ENCODE results near the gene COL19A1.

- TF ChIP-seq EZH2 (IDR thresholded peaks at IDR 0.05; ENCODE audit: low read length) (no peak), CTCF (optimal IDR thresholded peaks at IDR 0.05 in 1 of 3, IDR thresholded peaks at IDR 0.05 in 1 of 3, conservative IDR thresholded peaks at IDR 0.05 in 1 of 3; ENCODE audit: extremely low read depth in 1 of 3, insufficient read depth in 2 of 3, low read length in 3 of 3) (no peak)
Measured at GRCh38 chr6:69827276-69827893, 39.0 kb upstream of the COL19A1 start.

Measured in keratinocyte (primary cell).